ENCODE results near the gene NR2C2AP. TPM values are rescaled to one million over a fixed set of nuclear protein-coding genes. Genes with fewer than 3 reads are reported as not detected.
A peak's percentile ranks its signal among the peaks of the same experiment; 100 is the strongest.
"Not testable (repeated sequence)": the region's sequence is repeated elsewhere in the genome, so short reads cannot be mapped to it uniquely, and the experiment has no call there.

Gene NR2C2AP
- total RNA-seq, 1 donor from 2014 or later: 7.8 TPM

DNA sequence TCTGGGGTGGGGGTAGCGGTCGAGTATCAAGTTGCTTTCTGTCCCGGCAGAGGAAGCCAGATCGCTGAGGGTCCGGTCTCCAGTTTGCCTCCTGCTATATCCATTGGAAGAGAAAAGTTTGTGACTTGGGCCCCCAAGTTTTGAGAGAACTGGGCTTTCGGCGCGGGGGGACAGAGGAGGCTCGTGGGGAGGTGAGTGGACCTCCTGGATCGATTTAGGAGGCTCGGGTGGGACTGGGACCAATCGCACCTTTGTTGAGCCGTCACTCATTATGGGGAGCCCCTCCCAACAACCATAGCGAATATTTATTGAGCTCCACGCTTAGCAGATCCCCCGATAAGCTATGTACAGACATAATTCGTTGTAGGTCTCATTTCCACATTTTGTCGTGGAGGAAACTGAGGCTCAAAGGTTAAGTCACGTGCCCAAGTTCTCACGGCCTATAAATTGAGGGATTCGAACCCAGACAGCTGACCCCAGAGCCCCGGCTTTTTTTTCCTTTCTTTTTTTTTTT is 10.2 kb downstream of the NR2C2AP start:
- ATAC-seq (no peak), DNase-seq (ENCODE audit: missing footprints) (no peak)
- intact Hi-C loops (cut with DNase I): loop anchor here (1.0 to 10.0 kb wide), 2 partner anchors 130 to 132 kb away; partner anchors contain the start of genes MAU2, SLC25A42 and SUGP1

DNA sequence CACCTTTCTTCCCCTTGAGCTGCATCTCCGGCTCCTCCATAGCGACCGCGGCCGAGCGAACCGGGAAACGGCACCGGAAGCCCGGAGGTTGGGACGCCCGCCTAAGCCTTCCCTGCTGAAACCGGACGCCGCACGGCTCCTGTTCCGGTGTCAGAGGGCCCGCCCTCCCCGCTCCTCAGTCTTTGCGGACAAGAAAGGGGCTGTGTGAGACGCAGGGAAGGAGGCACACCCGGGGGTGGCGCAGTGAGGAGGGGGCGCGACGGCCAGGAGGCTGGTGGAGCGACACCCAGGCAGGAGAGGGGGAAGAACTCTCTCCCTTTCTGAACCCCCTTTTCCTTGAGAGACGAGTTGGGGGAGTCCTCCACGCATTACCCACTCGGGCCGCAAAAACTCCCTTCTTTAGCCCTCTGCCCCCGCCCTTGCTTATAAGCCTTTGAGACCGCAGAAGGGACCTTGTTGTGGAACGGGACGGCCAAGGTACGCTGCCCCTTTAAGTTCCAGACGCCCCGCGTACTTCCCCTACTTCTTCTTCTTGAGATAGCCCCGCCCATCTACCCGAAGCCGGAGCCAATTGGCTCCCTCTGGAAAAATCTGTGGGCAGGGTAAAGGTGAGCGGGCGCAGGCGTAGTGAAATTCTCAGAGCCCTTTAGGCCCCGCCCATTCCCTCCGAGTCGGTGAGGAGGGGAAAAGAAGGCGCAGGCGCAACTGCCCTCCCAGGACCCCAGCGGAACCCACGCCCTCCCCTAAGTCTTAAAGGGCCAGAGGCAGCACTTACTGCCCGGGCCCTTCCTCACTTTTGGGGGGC is 10.9 kb downstream of the NR2C2AP start, which contains the start of the genes BORCS8 and RFXANK:
Gene BORCS8, minus strand, starts transcription at position 75 of the 805 bp plus-strand sequence. Its CDS starts 35 bp downstream, at position 40.
Gene RFXANK, plus strand, starts transcription at position 181 of the 805 bp plus-strand sequence. CDS start 1,689 bp downstream, outside the sequence.
- intact Hi-C loops (cut with DNase I): loop anchor here (1.0 to 10.0 kb wide), 2 partner anchors 129 to 133 kb away; partner anchors contain the start of genes MAU2, SLC25A42 and SUGP1
- ATAC-seq: peak; percentile 98
- DNase-seq (ENCODE audit: missing footprints): peak; percentile 99

DNA sequence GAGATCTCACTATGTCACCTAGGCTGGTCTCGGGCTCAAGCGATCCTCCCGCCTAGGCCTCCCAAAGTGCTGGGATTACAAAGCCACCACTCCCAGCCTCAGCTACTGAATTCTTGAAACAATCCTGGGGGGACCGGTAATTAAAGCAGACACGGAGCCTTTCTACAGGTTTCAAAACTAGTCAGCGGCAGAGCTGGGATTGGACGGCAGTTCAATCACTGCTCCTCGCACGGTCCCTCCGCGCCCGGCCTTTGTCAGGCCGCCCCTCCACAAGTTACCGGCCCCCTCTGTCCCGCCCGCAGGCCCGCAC is 11.5 kb downstream of the NR2C2AP start:
- ATAC-seq: no peak
- DNase-seq (ENCODE audit: missing footprints): no peak
- intact Hi-C loops (cut with DNase I): loop anchor here (1.0 to 10.0 kb wide), 2 partner anchors 128 to 133 kb away; partner anchors contain the start of genes MAU2, SLC25A42 and SUGP1

DNA sequence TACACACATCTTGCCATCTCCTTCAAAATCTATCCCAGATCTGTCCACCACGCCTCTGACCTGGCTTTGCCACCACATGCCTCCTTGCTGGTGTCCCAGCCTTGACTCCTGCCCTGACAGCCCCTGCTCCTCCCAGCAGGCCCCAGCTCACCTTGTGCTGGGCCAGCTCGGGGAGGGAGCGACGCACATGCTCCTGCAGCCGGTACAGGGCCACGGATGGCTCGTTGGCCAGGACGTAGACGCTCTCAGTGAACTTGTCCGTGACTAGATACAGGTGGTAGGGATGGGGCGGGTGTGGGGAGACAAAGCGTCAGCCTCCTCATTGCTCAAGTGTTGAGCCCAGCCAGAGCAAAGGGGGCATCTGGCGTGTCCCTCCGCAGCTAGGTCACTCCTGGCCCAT is 16.5 kb downstream of the NR2C2AP start:
- intact Hi-C loops (cut with DNase I): no loop called here
- ATAC-seq: no peak

DNA sequence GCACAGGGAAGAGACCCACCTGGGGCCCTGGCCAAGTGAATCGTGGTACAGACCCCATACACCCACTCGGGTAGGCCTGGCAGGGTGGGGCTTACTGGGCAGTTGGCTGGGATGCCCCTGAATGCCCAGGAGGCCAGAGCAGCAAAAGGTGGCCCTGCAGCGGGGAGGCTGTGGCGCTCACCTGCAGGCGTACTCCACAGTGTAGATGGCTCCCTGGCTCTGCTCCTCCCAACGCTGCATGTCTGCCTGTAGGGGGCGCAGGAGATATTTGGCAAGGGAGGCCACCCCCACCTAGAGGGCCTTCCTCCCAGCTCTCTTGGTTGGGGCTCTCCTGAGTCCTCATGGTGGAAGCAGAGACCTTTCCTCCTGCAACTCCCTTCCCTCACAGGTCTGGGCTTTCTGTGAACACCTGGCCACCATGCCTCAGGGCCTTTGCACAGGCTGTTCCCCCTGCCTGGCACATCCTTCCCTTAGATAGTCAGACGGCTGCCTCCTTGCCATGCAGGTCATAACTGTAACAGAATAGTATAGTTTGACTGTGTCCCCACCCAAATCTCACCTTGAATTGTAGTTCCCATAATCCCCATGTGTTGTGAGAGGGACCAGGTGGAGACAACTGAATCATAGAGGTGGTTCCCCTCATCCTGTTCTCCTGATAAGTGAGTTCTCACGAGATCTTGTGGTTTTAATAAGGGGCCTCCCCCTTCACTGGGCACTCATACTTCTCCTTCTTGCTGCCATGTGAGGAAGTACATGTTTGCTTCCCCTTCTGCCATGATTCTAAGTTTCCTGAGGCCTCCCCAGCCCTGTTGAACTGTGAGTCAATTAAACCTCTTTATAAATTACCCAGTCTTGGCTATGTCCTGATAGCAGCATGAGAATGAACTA is 17.1 kb downstream of the NR2C2AP start:
- ATAC-seq: no peak
- intact Hi-C loops (cut with DNase I): no loop called here

More for the DNA sequence above, 16.5 kb downstream of the NR2C2AP start:
- no peak for DNase-seq (ENCODE audit: missing footprints)

DNA sequence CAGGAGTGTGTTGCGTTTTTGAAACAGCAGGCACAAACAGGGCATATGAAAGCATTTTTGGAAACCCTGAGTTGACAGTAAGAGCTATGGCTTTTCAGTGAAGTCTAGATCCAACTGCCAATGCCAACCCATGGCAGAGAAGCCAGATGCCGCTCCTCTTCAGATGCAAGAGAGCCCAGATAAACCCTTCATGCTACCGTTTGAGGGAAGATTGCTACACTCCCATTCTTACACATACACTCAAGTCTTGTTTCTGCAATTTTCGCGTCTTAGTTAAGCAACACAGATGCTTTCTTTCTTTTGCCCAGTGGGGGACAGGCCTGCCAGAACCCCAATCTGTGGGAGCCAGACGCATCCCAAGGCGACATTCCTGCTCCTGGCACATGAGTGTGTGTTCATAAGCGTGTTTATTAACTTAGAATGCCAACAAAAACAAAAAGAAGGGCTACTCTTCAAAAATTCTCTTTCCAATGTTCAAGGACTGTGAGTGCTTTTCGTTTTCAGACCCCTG is 21.7 kb downstream of the NR2C2AP start:
- intact Hi-C loops (cut with DNase I): no loop called here
- DNase-seq (ENCODE audit: missing footprints) (no peak), ATAC-seq (no peak)

More for the DNA sequence above, 17.1 kb downstream of the NR2C2AP start:
- no peak for DNase-seq (ENCODE audit: missing footprints)

DNA sequence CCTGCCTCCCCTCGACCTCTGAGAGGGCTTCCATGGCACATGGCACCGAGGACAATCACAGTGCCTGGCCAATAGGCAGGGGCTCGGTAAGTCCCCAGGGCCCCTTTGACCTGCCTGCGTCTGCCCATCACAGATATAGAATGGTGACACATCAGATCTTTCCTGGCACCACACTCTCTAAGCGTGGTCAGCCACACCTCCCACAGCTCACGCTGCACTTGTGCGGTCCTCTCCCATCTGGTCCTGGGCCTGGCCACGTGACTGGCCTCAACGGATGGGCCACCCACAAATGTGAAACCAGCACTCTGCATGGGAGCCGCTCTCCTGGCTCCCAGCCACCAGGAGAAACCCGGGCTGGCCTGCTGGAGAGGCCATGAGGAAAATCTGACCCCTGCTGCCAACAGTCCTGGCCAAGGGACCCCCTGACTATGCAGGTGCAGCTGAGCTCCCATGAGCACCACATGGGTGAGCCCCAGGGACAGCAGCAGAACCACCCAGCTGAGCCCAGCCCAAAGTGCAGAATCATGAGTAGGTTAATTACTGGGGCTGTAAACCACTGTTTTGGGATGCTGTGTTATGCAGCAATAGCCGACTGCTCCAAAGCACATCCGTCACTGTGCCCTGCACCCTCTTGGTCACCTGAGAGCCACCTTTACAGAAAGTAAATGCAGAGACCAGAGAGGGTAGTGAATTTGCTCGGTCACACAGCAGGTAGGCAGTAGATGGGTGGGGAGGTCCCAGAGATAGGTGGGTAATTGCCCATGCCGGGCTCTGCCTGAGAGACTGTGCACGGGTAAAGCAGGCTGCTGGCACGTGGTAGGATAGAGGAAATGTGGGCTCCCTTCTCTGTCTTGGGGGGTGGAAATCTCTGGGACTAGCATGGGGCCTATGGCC is 23.4 kb downstream of the NR2C2AP start:
- intact Hi-C loops (cut with DNase I): no loop called here
- ATAC-seq: no peak
- DNase-seq (ENCODE audit: missing footprints): no peak

DNA sequence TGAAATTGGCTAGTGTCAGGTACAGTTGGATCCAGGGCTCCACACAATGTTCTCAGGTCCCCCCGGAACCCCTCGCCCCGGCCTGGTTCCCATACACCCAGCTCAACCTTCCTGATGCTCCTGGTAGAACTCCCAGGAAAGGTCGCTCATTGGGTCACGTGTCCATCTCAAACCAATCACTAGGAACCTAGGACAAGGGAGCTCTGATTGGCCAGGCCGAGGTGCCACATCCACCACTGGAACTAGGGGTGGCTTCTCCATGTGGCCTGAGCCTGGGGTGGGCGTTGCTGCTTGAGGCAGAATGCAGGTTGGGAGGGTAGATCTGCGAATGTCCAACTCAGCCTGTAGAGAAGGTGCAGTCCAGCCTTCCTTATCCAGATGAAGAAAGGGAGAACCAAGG is 26.3 kb downstream of the NR2C2AP start:
- DNase-seq (ENCODE audit: missing footprints) (no peak), ATAC-seq (no peak)
- intact Hi-C loops (cut with DNase I): no loop called here

DNA sequence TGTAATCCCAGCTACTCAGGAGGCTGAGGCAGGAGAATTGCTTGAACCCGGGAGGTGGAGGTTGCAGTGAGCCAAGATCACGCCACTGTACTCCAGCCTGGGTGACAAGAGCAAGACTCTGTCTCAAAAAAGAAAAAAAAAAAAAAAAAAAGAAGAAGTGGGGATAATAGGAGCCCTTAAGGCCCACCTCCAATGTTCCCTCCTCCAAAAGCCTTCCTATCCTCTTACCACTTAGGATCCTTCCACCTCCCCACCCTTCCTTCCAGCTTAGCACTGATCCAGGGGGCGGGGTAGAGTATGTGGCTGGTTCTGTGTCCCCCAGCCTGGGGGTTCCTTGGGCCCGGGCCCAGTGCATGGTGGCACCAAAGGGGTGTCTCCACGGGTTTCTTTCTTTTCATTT is 30.0 kb downstream of the NR2C2AP start:
- DNase-seq (ENCODE audit: missing footprints); ATAC-seq; intact Hi-C loops (cut with DNase I): not testable (repeated sequence)

DNA sequence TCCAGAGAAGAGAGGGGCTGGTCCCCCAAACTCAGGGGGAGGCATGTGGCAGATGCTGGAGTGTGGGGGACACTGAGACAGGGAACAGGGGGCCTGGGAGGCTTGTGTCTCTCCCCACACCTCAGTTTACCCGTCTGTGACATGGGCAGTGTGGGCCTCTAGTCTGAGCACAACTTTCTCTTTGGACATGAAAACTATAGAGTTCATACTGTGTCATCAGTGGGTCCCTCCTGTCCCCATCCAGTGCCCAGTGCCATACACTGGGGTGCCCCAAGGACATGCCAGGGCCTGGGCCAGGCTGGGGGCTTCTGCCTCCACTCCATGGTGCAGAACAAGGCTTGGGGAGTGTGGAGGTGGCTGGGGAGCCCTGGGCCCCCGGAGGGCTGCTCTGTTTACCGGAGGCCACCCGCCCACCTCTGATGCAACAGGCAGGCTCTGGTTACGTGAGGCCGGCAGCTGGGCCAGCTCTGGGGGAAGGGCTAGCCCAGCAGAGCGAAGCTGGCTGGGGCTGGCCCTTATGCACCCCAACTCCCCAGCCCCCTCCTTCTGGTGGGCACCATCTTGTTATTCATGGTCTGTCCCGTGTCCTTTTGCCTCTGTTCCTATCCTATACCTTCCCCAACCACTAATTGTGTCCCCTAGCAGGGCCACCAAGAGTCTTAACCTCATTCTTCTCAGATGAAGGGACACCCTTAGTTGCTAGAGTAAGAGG is 31.2 kb downstream of the NR2C2AP start:
- intact Hi-C loops (cut with DNase I): no loop called here
- ATAC-seq: no peak

DNA sequence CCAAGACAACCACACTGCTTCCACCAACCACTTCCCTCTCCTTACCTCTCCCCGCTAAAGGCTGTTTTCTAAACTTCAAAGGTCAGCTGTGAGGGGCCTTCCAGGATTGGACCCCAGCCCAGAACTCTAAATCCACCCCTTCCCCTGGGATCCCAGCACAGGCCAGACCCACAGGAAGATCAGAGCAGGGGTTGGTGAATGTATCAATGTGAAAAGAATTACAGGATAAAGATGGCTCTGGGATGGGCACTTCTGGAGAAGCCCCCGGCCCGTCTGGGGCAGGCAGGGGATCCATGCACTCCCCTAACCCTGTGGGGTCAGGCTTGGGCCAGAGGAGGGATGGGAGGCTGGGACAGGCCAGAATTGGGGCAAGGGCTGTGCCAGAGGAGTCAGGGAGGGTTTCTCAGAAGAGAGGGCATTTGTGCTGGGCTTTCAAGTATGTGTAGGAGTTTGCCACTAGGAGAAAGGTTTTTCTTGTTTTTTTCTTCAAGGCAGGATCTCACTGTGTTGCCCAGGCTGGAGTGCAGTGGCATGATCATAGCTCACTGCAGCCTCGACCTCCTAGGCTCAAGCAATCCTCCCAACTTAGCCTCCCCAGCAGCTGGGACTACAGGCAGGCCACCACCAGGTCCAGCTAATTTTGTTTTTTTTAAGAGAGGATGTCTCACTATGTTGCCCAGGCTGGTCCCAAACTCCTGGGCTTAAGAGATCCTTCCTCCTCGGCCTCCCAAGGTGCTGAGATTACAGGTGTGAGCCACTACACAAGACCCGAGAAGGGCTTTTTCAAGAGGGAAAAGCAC is 32.1 kb downstream of the NR2C2AP start:
- intact Hi-C loops (cut with DNase I): no loop called here
- no peak for ATAC-seq
- DNase-seq (ENCODE audit: missing footprints): no peak

More for the DNA sequence above, 31.2 kb downstream of the NR2C2AP start:
- DNase-seq (ENCODE audit: missing footprints): no peak

DNA sequence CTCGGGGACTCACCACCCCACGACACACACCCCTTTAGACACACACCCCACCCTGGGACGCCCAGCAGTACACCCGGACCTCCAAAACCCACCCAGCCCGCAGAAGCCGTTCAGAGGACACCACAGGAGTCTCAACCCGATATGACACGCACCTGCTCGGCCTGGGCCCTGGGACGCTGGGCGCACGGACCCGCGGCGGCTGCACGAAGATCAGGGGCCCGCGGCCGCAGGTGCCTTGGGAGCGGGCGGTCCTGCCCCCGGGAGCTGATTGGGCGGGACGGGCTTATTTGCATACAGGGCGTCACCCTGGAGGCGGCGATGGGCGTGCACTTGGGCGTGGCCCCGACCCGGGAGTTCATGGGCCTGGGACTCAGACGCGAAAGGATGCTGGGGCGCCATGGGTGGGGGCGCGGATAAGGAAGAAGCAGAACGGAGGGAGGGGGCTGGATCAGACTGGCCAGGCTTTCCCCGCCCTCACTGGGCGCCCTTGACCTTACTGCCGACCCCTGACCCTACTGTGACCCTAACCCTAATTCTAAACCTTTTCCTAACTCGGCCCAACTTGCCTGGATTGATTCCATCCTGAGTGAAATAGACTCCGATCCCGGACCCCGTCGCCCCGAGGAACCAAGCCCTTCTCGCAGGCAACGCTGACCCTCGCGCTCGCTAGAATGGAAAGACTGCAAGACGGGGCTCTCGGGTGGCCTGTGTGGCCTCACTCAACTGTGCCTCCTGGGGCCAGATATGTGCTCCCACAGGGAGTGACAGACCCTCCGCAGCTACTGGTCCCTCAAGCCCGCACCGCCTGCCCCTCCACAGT is 33.0 kb downstream of the NR2C2AP start, which contains the start of gene MEF2B:
Gene MEF2B, minus strand, starts transcription at position 211 of the 820 bp plus-strand sequence. CDS start 19,528 bp downstream, outside the sequence.
- intact Hi-C loops (cut with DNase I): no loop called here
- ATAC-seq: peak; percentile 86
- DNase-seq (ENCODE audit: missing footprints): peak; percentile 91

DNA sequence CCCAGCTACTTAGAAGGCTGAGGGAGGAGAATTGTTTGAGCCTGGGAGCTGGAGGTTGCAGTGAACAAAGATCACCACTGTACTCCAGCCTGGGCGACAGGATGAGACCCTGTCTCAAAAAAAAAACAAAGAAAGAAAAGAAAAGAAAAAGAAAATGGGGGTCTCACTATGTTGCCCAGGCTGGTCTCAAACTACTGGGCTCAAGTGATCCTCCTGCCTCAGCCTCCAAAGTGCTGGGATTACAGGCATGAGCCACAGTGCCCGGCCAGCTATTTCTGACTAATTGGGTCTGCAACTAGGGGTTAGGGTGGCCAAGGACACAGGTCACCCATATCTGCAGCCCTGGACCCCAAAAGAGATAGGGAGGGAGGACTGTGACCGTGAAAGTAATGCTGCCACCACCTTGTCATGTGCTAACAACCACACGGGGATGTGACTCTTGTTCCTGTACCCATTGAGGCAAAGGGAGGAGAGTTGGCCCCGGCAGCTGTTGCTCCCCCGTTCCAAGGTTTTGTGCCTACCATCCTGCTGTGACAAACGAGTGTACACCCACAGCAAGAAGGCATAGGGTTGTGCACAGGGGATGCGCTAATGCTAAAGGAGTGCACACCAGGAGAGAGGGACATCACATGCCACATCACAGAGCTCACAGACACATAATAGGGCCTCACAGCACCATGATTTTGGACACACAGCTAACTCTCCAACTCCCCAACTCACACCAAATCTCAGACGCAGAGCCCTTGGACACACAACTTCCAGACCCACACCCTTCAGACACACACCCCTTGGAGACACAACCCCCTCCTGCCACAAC is 33.8 kb downstream of the NR2C2AP start:
- intact Hi-C loops (cut with DNase I): no loop called here
- DNase-seq (ENCODE audit: missing footprints) (no peak), ATAC-seq (no peak)

DNA sequence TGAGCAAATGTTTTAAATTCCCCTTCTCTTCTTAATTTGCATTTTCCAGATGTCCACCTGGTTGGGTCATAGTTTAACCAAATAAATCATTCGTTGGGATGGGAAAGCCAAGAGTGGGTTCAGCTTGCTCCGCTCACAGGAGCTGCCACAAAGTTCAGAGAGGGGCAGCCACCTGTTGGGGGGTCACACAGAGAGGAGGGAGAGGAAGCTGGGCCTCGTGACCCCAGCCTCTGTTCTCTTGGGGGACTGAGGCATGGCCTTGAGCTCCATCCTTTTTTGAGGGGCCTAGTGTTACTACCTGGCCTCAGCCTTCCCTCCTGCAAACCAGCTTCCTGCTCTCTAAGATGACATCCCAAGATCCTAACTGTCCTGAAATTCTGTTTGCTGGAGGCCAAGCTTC is 35.6 kb downstream of the NR2C2AP start:
- DNase-seq (ENCODE audit: missing footprints) (no peak), ATAC-seq (no peak)
- intact Hi-C loops (cut with DNase I): no loop called here

DNA sequence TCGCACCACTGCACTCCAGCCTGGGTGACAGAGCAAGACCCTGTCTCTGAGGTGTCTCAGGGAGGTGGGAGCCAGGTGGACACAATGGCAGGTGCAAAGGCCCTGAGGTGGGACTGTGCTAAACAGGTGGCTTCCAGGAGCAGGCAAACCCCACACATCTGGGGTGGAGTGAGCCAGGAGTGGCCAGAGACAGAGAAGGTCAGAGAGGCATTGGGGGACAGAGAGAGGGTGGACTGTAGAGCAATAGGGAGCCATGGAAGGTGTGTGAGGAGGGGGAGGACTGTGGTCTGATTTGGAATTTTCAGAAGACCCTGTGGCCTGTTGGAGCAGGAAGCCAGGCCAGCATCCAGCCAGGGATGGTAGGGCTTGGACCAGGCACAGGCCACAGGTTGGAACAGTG is 37.8 kb downstream of the NR2C2AP start:
- DNase-seq (ENCODE audit: missing footprints) (no peak), ATAC-seq (no peak)
- intact Hi-C loops (cut with DNase I): no loop called here
